NCI-H748 (cell line): ENCODE measurements around the gene METTL13.
"Not testable (repeated sequence)": the region's sequence is repeated elsewhere in the genome, so short reads cannot be mapped to it uniquely, and the experiment has no call there.

Experiments used
- DNase-seq: peaks from one replicate; lab custom pipeline; 2025; ENCODE audit not compliant: unreplicated experiment; lab: John Stamatoyannopoulos, UW

METTL13 gene

GRCh38 chr1:171763764-171764163 is 17.7 kb upstream of the METTL13 start:
- DNase-seq = no peak

- DNase-seq = no peak
Observed at GRCh38 chr1:171769171-171769570, 12.3 kb upstream of the METTL13 start.

DNA sequence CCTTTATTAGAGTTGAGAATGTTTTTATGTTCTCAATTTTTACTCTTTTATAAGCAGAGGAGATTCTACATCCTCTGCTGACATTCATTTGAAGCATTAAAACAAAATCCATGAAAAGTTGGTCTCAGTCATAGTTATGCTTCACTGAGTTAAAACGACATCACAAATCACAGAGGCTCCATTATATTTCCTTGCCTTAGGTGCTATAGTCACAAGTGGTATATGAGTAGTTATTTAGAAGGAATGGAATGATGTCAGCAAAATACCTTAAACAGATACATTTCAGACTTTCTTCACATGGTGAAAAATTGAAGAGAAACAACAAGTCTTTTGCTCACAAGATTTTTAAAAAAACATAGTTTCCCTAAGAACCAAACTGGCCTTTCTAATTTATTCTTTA is 11.7 kb upstream of the METTL13 start:
- DNase-seq = no peak

DNA sequence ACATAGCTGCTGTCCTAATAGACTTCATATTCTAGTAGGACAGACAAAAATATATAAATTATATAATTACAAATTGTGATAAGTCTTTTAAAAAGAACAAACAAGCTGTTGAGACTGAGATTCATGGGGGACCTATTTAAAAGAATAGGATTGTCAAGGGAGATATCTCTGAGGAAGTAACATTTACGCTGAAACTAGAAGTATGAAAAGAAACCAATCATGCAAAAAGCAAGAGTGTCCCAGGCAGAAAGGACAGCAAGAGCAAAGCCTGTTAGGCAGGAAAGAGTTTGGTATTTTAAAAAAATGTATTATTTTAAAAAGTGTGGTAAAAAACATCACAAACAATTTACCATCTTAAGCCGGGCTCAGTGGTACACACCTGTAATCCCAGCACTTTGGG is 9.1 kb upstream of the METTL13 start:
- no peak for DNase-seq

DNA sequence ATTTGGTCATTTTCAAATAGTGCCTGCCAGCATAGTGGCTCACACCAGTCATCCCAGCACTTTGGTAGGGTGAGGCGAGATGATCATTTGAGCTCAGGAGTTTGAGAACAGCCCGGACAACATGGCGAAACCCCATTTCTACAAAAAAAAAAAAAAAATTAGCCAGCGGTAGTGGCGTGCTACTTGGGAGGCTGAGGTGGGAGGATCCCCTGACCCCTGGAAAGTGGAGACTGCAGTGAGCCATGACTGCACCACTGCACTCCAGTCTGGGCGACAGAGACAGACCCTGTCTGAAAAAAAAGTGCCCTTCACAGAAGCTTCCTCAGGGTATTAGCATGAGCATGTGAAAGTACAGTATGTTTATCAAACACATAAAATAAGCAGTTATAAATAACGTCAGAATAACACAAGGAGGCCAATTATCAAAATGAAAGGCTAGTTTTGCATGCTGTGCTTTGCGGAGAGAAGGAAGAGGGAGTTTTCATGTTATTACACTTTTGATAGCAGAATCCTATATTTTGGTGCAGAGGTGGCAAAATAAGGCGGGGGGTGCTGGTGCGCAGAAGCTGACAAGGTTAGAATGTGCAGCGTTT is 781 bp upstream of the METTL13 start:
- DNase-seq = peak; percentile 25

DNA sequence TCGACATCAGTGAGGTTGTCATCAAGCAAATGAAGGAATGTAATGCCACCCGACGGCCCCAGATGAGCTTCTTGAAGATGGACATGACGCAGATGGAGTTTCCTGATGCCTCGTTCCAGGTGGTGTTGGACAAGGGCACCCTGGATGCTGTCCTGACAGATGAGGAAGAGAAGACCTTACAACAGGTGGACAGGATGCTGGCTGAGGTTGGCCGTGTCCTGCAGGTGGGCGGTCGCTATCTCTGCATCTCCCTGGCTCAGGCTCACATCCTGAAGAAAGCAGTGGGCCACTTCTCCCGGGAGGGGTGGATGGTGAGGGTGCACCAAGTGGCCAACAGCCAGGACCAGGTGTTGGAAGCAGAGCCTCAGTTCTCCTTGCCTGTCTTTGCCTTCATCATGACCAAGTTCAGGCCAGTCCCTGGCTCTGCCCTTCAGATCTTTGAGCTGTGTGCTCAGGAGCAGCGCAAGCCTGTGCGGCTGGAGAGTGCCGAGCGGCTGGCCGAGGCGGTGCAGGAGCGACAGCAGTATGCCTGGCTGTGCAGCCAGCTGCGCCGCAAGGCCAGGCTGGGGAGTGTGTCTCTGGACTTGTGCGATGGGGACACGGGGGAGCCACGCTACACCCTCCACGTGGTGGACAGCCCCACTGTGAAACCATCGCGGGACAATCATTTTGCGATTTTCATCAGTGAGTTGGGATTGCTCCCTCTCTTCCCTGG is 2.5 kb downstream of the METTL13 start:
- no peak for DNase-seq

- no peak for DNase-seq
Observed at GRCh38 chr1:171784784-171785183, 3.3 kb downstream of the METTL13 start.

- no peak for DNase-seq
Observed at GRCh38 chr1:171785766-171786165, 4.3 kb downstream of the METTL13 start.

DNA sequence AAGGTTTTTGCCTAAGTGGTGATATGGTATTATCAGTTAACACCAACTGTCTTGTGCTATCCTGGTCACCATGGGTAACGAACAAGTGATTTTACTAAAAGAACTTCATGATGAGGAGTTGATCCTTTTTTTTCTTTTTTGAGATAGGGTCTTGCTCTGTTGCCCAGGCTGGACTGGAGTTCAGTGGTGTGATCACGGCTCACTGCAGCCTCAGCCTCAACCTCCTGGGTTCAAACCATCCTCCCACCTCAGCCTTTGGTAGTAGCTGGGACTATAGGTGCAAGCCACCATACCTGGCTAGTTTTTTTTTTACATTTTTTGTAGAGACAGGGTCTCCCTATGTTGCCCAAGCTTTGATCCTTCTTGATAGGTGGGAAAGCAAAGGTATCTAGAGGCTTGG is 5.1 kb downstream of the METTL13 start:
- DNase-seq = no peak

- DNase-seq = no peak
Observed at GRCh38 chr1:171787686-171788480, 6.4 kb downstream of the METTL13 start.

GRCh38 chr1:171788696-171789095 is 7.2 kb downstream of the METTL13 start:
- no peak for DNase-seq

DNA sequence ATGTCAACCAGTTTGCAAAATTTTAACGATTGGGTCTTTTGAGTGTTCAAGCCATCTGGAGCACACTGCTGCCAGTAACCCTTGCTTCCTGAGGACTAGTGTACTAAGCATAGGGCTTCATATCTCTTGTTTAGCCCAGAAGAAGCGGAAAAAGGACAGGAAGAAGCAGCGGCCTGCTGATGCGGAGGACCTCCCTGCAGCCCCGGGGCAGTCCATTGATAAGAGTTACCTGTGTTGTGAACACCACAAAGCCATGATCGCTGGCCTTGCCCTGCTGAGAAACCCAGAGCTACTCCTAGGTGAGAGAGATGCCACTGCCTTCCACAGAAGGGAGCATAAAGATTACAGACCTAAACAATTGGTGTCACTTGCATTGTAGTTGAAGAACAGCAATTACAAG is 8.9 kb downstream of the METTL13 start:
- no peak for DNase-seq

DNA sequence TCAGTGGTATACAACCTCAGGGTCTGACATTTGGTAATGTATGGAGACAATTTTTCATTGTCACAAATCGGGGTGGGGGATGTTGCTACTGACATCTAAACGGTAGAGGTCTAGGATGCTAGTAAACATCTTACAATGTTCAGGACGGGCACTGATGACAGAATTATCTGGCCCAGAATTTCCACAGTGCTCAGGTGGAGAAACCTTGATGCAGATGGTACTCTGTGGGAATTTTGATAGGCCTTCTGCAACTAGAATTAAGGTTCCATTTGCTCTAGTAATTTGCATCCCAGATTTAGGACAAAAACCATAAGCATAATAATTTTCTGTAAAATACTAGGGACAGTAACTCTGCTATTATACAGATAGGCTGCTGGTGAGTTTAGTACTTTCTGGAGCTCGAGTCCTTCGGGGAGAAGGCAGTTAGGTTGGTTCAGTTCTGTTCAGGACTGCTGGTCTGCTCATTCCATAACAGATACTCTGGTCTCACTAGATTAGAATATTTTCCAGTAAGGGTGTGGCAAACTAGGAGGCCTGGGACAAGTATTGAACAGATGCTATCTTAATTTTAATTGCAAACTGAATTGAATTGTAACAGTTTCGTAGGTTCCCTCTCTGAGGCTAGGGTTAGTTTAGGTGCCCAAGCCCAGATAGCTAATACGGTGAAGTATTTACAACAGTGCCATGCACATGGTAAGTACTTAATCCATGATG is 11.4 kb downstream of the METTL13 start:
- no peak for DNase-seq

GRCh38 chr1:171793636-171794035 is 12.2 kb downstream of the METTL13 start:
- no peak for DNase-seq

DNA sequence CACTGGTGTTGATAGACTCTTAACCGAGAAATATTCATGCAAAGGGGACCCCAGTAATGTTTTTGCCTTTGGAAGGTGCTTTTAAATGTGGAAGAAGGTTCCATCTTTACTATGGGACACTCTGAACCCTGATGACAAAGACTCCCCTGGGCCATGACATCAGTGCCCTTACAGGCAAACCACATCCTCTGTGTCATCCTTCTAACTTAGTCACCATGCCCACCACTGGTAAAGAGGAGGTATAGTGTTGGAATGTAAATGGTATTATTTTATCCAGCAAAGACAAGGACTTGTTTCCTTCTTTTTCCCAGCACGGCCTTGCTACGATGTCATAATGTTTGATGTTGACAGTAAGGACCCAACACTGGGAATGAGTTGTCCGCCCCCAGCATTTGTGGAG is 12.6 kb downstream of the METTL13 start:
- DNase-seq = no peak

DNA sequence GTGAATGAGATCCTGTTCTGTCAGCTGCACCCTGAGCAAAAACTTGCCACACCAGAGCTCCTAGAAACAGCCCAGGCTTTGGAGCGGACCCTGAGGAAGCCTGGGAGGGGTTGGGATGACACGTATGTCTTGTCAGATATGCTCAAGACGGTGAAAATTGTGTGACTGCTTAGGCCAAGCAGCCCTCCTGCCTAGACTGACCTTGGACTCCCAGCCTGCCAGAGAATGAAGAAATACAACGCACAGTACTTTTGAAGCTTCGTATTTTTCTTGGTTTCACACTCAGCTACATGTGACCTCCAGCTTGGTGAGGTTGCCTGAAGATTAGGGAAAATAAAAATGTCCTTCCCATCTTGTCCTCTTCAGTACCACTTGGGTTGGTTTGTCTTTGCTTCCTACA is 15.1 kb downstream of the METTL13 start:
- no peak for DNase-seq

DNA sequence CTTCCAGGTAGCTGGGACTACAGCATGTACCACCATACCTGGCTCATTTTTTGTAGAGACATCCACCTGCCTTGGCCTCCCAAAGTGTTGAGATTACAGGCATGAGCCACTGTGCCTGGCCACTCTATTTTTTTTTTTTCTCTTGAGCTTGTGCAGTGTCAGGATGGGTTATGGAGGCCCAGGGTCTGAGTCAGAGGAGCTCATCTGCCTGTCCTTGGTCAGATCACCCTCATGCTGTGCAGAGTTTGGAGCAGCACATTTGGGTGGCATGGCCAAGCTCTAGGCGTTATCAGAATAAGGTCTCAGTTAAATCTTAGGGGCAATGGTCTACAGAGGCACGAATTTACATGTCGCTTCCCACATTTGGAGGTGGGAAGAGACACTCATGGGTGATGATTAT is 16.9 kb downstream of the METTL13 start:
- DNase-seq = no peak

DNA sequence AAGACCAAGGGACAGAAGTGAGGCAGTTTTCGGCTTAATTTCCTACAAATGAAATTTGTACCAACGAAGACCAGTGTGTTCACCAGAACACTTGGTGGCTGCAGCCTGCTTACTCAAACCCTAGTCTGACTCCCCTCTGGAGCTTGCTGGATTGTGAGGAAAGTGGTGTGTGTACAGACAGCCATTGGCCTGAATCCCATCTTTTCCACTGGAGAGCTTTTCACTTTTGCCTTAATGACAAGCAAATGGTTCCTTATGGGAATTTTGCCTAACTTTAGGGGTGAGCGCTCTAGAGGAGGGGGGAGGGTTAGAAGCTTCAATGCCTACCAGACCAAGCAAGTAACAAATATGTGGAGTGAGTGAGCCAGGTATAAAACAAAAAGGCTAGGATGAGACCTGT is 17.3 kb downstream of the METTL13 start:
- DNase-seq = no peak

- no peak for DNase-seq
Observed at GRCh38 chr1:171799166-171799565, 17.7 kb downstream of the METTL13 start.

DNA sequence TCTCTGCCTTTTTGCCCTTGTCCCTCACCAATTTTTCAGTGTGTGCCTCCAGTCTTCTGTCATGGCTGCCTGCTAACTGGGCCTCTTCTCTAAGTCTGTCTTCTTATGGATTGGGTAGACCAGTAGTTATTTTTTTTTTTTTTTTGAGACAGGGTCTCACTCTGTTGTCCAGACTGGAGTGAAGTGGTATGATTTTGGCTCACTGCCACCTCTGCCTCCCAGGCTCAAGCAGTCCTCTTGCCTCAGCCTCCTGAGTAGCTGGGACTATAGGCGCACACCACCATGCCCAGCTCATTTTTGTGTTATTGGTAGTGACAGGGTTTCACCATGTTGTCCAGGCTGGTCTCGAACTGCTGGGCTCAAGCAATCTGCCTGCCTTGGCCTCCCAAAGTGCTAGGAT is 18.2 kb downstream of the METTL13 start:
- not testable (repeated sequence) for DNase-seq

DNA sequence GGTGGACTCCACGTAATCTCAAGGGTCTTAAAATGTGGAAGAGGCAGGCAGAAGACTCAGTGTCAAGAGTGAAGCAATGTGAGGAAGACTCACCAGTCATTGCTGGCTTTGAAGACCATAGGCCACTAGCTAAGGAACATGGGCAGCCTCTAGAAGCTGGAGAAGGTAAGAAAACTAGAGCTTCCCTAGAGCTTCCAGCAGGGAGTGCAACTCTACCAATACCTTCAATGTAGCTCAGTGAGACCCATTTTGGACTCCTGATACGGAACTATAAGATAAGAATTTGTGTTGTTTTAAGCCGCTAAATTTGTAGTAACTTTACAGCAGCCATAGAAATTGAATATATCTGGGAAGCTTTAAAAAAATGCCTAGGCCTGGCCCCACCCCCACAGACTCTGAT is 18.9 kb downstream of the METTL13 start:
- DNase-seq = no peak

DNA sequence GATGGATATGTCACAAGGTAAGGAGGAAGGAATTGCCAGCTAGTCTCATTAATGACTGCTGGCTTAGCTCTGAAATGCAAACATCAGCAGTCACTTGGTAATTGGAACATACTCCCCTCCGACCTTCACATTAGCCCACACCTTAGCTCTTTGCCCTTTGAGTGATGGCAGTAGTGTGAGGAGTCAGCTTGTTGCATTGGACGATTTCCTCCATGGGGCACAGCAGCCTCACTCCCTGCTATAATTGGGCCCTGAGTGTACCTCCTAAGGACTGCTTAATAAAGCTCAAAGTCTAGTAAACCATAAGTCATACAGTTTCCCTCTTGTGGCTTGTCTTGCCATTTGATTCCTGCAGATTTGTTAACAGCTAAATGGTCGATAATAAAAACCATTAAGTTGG is 19.4 kb downstream of the METTL13 start:
- DNase-seq = no peak
